OCI-M1 (cell line): ENCODE measurements around the gene IRGC.
A peak's percentile ranks its signal among the peaks of the same experiment; 100 is the strongest.
"Not testable (repeated sequence)": the region's sequence is repeated elsewhere in the genome, so short reads cannot be mapped to it uniquely, and the experiment has no call there.

ENCODE experiments used
- DNase-seq: peaks from one replicate; lab custom pipeline; 2025; lab: John Stamatoyannopoulos, UW

The IRGC gene

DNA sequence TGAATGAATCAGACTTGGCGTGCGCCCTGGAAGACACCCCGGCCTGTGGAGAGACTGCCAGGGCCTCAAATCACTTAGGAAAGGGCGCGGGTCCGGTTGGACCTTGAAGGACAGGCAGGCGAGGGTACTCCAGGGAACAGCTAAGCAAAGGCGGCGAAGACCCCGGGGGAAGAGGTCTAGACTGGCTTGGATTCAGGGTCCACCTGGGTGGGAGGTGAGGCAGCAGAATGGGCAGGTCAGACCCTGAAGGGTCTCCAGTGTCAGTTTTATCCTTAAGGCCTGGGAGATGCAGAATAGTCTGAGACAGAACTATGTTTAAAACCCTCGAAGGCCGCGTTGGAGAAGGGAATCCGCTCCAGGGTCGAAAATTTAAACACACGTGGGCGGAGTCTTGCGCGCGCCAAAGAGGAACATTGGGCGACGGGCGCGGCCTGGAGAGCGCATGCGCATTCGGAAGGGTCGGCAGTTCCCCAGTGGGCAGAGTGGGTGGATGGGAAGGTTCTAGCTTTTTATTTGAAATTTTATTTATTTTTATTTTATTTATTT, 39.5 kb downstream of the IRGC start:
- DNase-seq: peak; percentile 95

DNA sequence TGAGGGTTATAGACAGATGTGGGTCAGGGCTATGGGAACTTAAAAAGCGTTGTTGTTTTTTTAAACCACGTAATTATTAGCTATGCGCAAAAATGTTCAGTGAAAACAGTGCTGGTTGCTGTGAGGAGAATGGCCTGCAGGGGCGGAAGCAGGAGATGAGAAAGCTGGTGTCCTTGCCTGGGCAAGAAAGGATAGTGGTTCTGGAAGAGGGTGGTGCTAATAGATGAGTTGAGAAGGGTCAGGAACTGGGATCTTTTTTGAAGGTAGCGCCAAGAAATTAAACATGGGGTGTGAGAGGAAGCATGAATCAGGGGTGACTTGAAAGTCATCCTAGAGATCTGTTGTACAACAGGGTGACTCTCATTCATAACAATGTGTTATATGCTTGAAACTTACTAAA, 43.6 kb downstream of the IRGC start:
- DNase-seq: no peak

GRCh38 chr19:43760941-43761340, 45.1 kb downstream of the IRGC start:
- no peak for DNase-seq

GRCh38 chr19:43762814-43763213, 46.9 kb downstream of the IRGC start:
- DNase-seq: no peak

- no peak for DNase-seq
Observed at GRCh38 chr19:43763473-43763939, 47.6 kb downstream of the IRGC start.

DNA sequence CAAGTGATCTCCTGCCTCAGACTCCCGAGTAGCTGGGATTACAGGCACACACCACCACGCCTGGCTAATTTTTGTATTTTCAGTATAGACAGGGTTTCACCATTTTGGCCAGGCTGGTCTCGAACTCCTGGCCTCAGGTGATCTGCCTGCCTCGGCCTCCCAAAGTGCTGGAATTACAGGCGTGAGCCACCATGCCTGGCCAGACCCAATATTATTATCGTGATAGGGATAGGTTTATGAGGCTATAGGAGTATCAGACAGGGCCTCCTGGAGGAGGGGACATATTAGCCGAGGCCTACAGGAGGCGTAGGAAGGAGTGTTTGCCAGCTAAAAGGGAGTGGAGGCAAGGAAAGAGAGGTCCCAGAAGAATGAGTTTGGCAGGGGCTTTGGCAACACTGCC, 48.8 kb downstream of the IRGC start:
- DNase-seq: not testable (repeated sequence)

DNA sequence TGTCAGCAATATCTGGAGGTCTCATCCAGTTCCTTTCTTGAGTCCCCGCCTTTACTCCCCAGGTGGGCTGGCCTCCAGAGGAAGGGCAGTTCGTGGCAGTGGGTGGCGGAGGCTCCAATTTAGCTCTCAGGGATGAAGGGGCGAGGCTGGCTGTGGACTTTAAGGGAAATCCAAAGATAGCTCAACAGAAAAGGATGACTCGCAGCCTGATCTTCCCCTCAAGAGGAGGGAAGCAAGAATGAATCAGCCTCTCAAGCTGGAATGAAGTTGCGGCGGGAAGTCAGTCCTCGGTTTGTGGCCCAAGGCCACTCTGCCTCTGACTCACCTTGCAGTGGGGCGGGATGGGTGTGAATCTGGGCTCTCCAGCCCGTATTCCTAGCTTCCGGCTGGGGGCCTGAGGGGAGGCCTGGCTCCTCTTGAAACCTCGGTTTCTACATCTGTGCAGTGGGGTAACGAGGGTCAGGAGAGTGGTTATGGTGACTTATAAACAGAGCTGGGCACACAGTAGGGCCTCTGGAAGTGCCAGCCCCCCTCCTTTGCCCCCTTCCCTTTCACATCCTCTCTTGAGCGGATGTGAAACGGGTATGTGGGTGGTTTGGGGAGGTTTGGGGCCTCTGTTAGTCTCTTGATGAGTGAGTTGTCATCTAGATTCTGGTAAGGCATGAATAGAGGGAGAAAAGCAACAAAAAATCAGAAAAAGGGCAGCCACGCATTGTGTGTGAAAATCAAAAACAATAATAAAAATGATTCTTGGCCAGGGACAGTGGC, 49.4 kb downstream of the IRGC start:
- no peak for DNase-seq

DNA sequence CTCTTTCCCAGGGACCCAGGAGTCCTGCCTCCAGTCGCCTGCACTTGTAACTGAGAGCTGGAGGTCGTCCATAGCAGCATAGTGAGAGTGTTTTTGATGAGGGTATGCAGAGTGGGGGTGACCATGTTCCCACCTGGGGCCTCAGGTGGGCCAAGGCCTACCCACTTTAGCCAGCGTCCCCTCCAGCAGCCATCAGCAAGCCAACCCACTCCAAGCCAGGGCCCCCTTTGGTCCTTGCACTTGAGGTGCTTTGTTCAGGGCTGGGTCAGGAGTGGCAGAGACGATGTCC, 50.8 kb downstream of the IRGC start:
- DNase-seq: no peak

GRCh38 chr19:43767316-43767715, 51.4 kb downstream of the IRGC start:
- no peak for DNase-seq

GRCh38 chr19:43767818-43768217, 51.9 kb downstream of the IRGC start:
- DNase-seq: no peak

GRCh38 chr19:43768273-43769050, 52.6 kb downstream of the IRGC start:
- DNase-seq: no peak

DNA sequence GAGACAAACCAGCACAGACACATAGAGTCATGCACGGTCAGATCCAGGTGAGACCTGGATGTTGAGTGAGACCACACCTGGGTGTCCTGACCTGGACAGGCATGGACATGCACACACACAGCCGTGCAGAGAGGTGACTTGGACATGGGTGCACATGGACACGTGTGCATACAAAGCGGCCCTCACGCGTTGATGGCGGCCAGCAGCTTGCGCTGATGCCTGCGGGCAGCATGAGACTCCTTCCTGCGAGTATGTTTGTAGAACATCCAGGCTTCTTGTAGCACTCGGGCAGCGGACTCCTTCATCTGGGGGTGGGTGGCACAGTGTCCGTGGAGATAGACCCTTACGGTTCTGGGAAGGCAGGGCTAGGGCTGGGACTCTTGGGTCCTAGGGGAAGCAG, 53.4 kb downstream of the IRGC start:
- no peak for DNase-seq
